ENCODE results near the gene PNKP.

PNKP gene

DNA sequence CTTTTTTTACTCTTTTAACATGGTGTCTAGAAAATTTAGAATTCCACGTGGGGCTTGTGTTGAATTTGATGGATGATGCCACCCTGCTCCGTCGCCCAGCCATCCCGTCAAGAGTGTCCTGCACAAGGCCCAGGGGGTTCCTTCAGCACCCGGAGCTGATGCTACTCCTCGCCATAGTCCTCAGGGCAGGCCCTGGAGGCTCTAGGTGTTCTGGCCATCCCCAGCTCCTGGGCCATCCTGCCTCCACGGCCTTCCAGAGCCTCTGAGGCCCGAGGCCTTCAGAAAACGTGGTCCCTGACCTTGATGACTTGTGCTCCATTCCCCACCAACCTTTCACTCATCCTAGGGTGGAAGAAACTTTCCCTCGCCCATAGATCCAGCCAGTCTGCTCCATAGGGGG is 6.5 kb upstream of the PNKP start:
- H3K4me1 Mint-ChIP-seq (ENCODE audit: low read depth), result peaks cover 31% of the 10 kb centered on the region
- H3K27me3 Mint-ChIP-seq (ENCODE audit: low read depth), result no peaks in the 10 kb centered on the region
- H3K36me3 Mint-ChIP-seq (ENCODE audit: low read depth), result peaks cover 8% of the 10 kb centered on the region
- H3K4me3 Mint-ChIP-seq, result no peak overlapping the region
- no peaks in the 10 kb centered on the region for H3K9me3 Mint-ChIP-seq
- H3K27ac Mint-ChIP-seq, result no peak overlapping the region

DNA sequence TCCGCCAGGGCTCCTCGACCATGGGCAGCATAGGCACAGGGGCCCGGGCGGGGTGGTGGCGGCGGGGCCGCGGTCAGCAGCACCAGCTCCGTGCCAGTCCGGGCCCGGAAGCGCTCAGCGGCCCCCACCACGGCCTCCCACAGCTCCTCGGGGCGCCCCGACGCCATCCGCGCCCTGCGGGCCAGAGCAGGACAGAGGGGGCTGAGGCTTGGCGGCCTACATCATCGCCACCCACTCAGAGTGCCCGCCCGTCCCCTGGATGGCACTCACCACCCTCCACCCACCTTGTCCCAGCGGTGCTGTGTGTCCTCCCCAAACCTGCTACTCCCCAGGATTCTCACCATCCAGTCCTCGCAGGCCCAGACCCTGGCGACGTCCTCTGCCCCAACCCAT is 5.7 kb upstream of the PNKP start:
- H3K9me3 Mint-ChIP-seq, result no peaks in the 10 kb centered on the region
- peaks cover 27% of the 10 kb centered on the region for H3K4me1 Mint-ChIP-seq (ENCODE audit: low read depth)
- H3K36me3 Mint-ChIP-seq (ENCODE audit: low read depth), result peaks cover 7% of the 10 kb centered on the region
- H3K27me3 Mint-ChIP-seq (ENCODE audit: low read depth), result no peaks in the 10 kb centered on the region
- H3K27ac Mint-ChIP-seq, result no peak overlapping the region
- no peak overlapping the region for H3K4me3 Mint-ChIP-seq

DNA sequence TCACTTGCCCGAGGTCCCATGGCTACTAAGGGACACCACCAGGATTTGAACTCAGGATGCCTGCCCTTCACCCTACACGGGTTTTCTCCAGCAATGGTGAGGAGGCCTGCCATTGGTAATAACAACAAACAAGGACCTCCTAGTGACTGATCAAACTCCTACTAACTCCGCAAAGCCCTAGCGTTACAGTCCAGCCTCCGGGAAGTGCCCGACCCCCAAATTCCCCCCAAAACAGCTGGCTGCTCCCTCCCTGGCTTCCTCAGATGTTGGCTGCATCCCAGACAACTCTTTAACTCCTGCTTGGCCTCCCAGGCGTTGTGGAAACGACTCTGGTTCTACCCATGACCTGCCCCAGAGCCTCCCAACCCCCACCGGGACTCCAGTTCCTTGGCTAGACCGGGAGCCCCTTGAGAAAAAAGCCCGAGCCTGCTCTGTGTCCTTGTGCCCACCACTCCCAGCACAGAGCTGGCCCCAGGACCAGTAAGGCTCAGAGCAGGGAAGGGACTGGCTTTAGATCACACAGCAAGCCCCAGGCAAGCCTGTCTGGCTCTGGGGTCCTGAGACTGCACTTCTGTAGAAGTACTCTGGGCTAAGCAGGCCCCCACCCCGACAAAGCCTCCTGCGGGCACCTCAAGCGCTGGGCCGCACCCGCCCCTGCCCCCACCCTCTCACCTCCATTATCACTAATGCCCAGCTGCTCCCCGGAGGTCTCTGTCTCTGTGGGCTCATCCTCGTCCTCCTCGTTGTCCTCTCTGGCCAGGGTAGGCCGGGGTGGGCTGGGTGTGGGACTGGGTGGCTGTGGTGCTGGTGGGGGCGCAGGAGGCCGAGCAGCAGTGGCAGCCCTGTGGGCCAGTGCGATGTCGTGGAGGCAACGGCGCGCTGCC is 5.1 kb upstream of the PNKP start:
- Mint-ChIP-seq H3K27ac (peak overlapping the region; percentile 78), H3K4me1 (ENCODE audit: low read depth) (peaks cover 28% of the 10 kb centered on the region), H3K4me3 (no peak overlapping the region), H3K36me3 (ENCODE audit: low read depth) (peaks cover 4% of the 10 kb centered on the region), H3K9me3 (no peaks in the 10 kb centered on the region), H3K27me3 (ENCODE audit: low read depth) (no peaks in the 10 kb centered on the region)

DNA sequence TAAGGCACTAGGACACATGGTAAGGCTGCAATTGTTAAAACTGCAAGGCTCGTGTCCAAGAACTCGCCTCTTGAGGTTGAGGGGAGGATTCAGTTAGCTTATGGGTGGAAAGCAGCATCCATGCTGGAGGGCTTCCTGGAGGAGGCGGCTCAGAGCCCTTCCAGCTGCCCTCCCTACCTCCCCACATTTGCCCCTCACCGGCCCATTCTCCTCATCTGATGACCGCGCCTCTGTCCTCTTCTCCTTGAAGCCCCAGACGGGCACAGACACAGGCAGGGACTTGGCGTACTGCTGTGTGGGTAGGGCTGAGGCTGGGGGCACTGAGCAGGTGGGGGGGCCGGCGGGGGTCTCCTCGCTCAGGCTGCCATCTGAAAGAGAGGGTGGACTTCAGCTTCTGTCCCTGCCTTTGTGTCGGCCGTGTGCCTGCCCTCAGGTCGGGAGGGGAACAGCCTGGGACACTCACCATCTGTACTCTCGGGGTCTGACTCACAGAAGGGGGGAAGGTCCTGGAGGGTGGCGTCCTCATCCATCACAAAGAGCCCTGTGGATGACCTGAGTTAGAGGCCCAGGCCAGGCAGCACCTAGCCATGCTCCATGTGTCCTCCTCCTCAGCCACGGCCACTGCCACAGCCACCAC is 4.1 kb upstream of the PNKP start:
- Mint-ChIP-seq H3K36me3 (ENCODE audit: low read depth) (peaks cover 7% of the 10 kb centered on the region), H3K4me1 (ENCODE audit: low read depth) (peaks cover 34% of the 10 kb centered on the region), H3K27ac (peak overlapping the region; percentile 78), H3K9me3 (no peaks in the 10 kb centered on the region), H3K4me3 (no peak overlapping the region), H3K27me3 (ENCODE audit: low read depth) (no peaks in the 10 kb centered on the region)

DNA sequence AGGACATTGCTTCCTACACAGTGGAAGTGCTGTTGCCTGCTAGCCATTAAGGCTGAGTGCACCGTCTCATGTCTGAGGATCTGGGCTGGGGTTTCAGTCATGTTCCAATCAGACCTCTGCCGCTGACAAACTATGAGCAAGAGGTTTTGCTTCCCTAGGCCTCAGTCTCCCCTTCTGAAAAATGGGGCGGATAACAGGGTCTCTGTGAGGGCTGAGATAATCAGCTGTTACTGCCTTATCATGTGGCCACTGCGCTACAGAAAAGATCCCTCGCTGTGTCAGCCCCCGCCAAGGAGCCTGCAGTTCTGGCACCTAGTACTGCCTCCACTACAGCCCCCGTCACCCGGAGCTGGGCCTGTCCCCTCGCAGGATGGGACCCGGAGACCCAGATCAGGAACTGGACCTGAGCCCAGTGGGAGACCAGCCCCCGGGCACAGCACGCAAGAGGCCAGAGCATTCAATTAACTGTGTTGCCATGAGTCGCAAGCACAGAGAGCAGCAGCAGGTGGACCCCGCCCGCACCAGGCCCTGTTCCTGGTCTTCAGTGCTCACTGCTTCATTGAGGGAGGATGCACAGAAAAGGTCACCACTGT is 3.0 kb upstream of the PNKP start:
- Mint-ChIP-seq H3K4me3 (peak overlapping the region; percentile 72), H3K27ac (peak overlapping the region; percentile 73), H3K4me1 (ENCODE audit: low read depth) (peaks cover 40% of the 10 kb centered on the region), H3K27me3 (ENCODE audit: low read depth) (no peaks in the 10 kb centered on the region), H3K36me3 (ENCODE audit: low read depth) (peaks cover 13% of the 10 kb centered on the region), H3K9me3 (no peaks in the 10 kb centered on the region)

DNA sequence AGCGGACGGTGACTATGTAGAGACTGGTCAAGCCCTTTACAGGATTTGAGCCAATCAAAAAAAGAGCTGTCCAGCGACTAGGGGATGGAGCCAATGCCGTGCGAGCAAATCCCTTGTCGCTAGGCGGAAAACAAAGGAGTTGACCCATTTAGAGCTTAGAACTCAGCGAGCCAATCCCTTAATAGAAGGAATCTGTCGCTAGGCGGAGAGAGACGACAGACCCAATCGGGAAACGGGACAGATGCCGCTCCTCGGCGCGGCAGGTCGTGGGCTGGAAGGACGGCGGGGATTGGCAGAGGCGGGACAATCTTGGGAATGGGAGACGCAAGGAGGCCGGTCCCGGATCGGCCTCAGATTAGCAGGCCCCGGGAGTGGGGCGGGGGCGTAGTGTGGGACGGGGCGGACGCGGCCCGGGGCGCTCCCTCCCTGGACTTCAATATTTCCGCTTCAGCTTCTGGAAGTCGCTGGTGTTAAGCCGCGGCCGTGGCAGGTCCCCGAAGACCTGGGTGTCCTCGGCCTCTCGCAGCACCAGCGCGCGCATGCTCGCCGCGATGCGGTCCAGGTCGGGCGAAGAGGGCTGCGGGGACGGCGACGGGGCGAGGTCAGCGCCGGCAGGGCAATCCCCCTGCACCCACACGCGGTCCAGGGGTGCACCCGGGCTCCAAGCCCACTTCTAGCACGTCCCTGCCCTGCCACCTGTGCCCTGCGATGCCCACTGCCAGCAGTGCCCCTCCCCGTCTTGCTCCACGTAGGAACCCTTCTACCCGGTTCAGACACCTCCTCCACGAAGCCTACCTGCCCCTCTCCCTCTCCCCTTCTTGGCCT is 2.3 kb upstream of the PNKP start:
- no peaks in the 10 kb centered on the region for H3K9me3 Mint-ChIP-seq
- H3K4me1 Mint-ChIP-seq (ENCODE audit: low read depth), result peaks cover 39% of the 10 kb centered on the region
- H3K27ac Mint-ChIP-seq, result peak overlapping the region; percentile 73
- H3K27me3 Mint-ChIP-seq (ENCODE audit: low read depth), result no peaks in the 10 kb centered on the region
- peaks cover 17% of the 10 kb centered on the region for H3K36me3 Mint-ChIP-seq (ENCODE audit: low read depth)
- H3K4me3 Mint-ChIP-seq, result peak overlapping the region; percentile 72

DNA sequence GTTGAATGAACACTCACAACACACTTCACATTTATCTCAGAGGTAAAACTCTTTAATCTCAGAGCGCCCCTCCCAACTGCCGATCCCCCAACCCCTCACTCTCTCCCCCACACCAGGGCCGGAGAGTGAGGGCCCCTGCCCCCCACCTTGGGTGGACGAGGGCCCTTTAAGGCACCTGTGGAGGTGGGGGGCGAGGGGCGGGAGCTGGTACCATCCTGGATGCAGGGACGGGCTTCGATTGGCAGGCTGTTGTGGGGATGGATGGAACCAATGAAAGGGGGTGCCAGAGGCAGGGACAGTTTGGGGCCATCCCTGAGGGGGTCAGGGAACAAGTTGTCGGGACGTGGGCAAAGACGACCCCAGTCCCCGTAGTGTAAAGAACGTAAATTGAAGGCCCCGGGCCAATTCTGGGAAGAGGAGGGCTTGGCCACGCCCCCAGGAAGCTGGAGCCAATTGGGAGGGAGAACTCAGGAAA is 1.7 kb upstream of the PNKP start:
- H3K36me3 Mint-ChIP-seq (ENCODE audit: low read depth), result peaks cover 24% of the 10 kb centered on the region
- no peaks in the 10 kb centered on the region for H3K9me3 Mint-ChIP-seq
- no peak overlapping the region for H3K4me3 Mint-ChIP-seq
- no peak overlapping the region for H3K27ac Mint-ChIP-seq
- no peaks in the 10 kb centered on the region for H3K27me3 Mint-ChIP-seq (ENCODE audit: low read depth)
- H3K4me1 Mint-ChIP-seq (ENCODE audit: low read depth), result peaks cover 39% of the 10 kb centered on the region

DNA sequence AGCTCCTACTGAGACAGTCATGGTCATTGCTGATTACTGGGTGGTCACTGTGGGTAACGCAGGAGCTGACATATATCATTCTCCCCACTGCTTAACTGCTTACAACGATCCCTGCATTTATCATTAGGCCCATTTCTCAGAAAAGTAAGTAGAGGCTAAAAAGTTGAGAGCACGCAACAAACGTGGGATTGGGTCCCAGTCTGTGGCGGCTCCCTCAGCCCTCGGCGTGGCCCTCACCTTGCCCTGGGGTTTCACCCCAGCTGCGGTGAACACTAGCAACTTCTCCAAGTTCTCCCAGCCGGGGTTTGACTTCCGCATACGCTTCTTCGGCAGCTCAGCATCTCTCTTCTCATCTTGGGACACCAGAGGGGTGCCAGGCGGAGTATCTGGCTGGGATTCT is 2.5 kb downstream of the PNKP start:
- no peaks in the 10 kb centered on the region for H3K9me3 Mint-ChIP-seq
- no peak overlapping the region for H3K27ac Mint-ChIP-seq
- no peaks in the 10 kb centered on the region for H3K27me3 Mint-ChIP-seq (ENCODE audit: low read depth)
- peaks cover 28% of the 10 kb centered on the region for H3K4me1 Mint-ChIP-seq (ENCODE audit: low read depth)
- peaks cover 30% of the 10 kb centered on the region for H3K36me3 Mint-ChIP-seq (ENCODE audit: low read depth)
- peak overlapping the region; percentile 7 for H3K4me3 Mint-ChIP-seq

DNA sequence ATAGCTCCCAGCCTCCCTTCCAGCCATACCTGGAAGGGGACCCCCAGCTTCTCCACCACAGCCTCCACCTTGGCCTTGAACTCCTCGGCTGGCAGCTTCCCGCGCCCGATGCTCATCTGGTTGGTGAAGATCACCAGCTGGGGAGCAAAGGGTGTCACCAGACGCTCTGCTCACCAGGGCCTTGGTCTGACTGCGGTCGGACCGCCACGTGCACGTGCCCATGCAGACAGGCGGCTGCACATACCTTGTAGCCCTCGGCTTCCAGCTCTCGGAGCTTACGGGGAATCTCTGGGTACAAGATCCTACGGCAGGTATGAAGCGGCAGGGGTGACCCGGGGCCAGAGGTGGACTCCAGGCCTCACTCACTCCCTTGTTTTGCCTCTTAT is 3.4 kb downstream of the PNKP start:
- Mint-ChIP-seq H3K4me1 (ENCODE audit: low read depth) (peaks cover 28% of the 10 kb centered on the region), H3K36me3 (ENCODE audit: low read depth) (peaks cover 32% of the 10 kb centered on the region), H3K27ac (no peak overlapping the region)

DNA sequence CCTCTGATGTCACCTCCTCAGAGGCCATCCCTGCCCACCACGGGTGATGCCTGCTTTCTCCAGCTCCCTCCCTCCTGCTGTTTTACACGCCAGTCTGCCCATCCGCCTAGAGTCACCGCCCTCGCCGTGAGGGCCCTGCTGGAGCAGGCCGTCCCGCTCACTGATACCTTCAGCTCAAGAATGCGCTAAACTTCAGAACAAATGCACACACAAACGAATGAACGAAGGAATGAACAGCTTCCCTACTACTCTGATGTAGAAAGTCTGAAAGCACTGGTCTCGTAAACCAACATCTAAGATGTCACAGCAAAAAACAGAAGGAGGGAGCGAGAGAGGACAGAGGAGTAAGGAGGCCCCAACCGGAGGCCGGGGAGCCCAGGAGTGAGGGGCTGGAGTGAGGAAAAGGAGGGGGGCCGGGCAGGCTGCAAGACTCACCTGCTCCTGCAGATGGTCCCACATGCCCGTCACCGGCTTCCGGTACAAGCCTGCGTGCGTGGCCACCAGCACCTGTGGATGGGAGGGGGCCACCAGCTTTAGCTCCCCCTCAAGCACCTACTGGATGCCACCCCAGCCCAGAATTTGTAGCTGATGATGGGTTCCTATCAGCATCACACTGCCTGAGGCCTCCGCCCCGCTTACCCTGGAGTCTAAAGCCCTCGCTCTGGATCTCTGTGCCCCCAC is 4.0 kb downstream of the PNKP start:
- Mint-ChIP-seq H3K27ac (no peak overlapping the region), H3K27me3 (ENCODE audit: low read depth) (no peaks in the 10 kb centered on the region), H3K36me3 (ENCODE audit: low read depth) (peaks cover 32% of the 10 kb centered on the region), H3K4me3 (peak overlapping the region; percentile 19), H3K9me3 (no peaks in the 10 kb centered on the region), H3K4me1 (ENCODE audit: low read depth) (peaks cover 27% of the 10 kb centered on the region)

More for the DNA sequence above, 3.4 kb downstream of the PNKP start:
- Mint-ChIP-seq H3K4me3 (no peak overlapping the region), H3K27me3 (ENCODE audit: low read depth) (no peaks in the 10 kb centered on the region), H3K9me3 (no peaks in the 10 kb centered on the region)

DNA sequence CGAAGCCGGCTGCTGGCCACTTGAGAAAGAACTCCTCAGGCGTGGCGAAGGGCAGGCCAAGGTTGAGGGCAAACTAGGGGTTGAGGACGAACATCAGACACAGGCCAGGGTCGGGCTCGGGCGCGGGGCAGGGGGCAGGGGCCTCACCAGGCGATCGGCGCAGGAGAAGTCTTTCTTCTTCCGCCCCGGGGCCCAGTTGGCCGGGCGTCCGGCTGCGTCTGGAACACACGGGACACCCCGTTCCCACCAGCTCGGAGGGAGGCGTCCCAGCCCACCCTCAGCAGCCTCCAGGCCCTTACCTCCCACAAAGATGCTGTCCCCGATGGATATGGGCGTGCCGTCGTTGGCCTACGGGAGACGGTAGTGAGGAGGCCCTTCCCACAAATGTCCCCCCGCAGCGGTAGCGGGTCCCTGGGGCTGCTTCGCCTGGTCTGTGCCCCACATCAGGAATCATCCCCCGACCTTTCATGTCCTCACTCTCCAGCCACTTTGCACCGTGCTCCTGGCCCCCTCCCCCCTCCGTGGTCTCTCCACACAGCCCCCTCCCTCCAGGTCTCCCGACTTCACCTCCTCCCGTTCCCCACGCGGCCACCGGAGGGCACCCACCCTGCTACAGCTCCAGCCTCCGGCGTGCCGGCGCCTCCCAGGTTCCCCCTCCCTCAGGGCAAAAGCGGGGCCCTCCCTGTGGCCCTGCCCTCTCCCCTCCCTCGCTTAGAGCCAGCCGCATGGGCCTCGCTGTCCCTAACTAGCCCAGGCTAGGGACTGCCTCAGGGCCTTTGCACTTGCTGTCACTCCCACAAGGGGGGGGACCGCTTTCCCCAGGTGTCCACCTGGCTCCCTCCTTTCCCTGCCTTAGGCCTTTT is 4.8 kb downstream of the PNKP start:
- H3K4me1 Mint-ChIP-seq (ENCODE audit: low read depth), result peaks cover 24% of the 10 kb centered on the region
- no peak overlapping the region for H3K4me3 Mint-ChIP-seq
- no peaks in the 10 kb centered on the region for H3K27me3 Mint-ChIP-seq (ENCODE audit: low read depth)
- peaks cover 32% of the 10 kb centered on the region for H3K36me3 Mint-ChIP-seq (ENCODE audit: low read depth)
- no peak overlapping the region for H3K27ac Mint-ChIP-seq
- H3K9me3 Mint-ChIP-seq, result no peaks in the 10 kb centered on the region

DNA sequence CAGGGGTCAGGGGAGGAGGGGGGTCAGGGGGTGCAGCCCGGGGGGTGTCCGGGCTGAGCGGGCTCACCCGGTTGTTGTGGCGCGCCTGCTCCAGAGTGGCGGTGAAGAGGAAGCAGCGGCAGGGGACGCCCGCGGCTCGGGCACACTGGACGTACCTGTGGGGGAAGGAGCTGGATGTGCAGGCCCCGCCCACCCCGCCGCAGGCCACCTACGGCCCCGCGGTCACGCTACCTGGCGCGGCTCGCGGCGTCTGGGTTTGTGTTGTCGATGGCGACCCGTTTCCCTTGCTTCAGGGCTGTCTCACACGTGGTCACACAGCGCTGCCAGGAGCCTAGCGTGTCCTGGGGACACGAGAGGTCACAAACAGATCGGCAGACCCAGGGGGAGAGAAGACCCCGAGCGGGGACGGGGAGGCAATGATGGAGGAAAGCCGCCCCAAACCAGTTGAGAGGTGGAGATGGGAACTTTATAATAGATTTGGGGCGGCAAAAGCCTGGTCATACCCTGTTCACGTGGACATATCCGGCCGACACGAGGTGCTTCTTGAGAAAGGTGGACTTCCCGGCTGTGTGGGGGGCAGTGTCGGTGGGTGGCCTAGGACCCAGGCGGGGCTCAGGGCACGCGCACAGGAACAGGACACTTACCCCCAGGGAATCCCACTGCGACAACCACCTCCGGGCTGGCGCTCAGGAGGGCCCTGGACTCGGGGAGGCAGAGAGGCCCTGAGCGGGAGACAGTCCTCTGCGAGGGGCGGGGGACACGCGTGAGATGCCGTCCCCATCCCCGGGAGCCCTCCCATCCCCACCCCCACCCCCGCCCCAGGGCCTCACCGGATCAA is 5.6 kb downstream of the PNKP start:
- Mint-ChIP-seq H3K4me1 (ENCODE audit: low read depth) (peaks cover 20% of the 10 kb centered on the region), H3K27ac (no peak overlapping the region), H3K36me3 (ENCODE audit: low read depth) (peaks cover 31% of the 10 kb centered on the region), H3K9me3 (no peaks in the 10 kb centered on the region), H3K27me3 (ENCODE audit: low read depth) (no peaks in the 10 kb centered on the region), H3K4me3 (no peak overlapping the region)

All from T-helper 1 cell treated with Interleukin-12 subunit alpha and Interleukin-12 subunit beta and Interleukin-4 antibody, amounts not matched to agents 30 μg/mL and 1 μg/mL, for 36 hours (primary cell).